ENCODE results near the gene CA10.

The CA10 gene

DNA sequence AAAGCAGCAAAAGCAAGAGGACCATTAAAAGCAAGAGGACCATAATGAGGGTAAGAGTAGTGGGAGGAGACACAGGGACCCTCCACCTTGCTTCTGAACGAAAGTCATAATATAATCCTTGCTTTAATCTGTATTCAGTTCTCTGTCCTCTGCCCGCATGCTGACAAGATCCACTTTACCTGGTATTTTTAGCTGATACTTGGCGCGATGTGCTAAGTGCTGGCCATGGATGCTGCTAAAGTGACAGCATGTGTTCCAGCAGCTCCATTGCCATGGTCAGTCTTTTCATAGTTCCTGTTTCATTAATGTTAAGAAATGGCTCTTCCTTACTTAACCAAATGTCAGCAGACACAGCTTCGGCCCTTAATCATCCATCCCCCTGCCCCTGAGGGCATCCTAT, 86.8 kb downstream of the CA10 start:
- no peak for DNase-seq
- intact Hi-C loops (cut with DNase I), result no loop called here

DNA sequence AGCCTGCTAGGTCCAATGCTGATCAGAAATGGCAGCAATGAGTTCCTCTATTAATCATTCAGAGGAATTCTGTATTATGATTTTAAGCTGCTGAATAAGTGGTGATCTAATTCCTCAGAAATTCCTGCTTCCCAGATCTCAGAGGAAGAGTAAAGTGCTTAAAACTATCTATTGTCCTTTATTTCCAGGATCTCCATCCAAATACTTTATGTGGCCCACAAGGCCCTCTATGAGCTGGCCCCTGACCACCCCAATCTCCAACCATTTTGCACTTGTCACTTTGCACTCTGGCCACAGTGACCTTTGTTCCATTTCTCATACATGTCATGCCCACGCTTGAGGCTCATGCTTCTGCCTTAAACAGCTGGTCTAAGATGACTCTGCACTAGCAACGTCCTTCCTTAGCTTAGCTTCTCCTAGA, 93.7 kb downstream of the CA10 start:
- intact Hi-C loops (cut with DNase I), result no loop called here

DNA sequence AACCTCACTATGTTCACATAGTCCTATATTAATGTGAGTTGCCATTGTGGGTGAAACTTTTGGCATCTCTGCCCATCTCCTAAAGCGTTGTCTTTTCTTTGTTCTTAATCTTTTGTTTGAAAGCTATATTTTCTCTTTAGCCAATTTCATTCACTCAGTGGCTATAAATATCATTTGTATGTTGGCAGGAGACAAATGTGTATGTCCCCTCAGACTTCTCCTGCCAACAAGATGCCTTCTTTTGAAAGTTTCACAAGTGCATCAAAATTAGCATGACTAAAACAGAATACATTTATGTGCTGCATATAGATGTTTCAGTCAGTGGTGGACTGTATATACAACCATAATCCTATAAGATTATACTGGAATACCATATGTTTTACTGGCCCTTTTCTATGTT, 109.0 kb downstream of the CA10 start:
- DNase-seq, result no peak
- intact Hi-C loops (cut with DNase I), result no loop called here

More for the DNA sequence above, 93.7 kb downstream of the CA10 start:
- no peak for DNase-seq

DNA sequence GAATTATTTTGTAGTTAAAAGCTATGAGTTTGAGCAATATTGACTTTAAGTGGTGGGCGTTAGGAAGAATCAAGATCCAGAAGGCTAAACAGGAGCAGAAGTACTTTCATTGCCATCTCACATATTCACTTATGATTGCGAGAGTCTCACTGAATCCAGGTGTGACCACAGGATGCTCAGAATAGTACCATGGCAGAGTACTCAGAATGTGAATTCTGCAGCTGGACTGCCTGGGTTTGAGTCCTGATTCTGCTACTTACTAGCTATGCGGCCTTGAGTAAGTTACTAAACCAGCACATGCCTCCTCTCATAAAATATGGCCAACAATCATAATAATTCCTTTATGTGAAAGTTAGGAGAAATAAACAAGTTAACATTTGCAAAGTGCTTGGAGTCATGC, 109.5 kb downstream of the CA10 start:
- intact Hi-C loops (cut with DNase I), result no loop called here
- DNase-seq, result no peak

DNA sequence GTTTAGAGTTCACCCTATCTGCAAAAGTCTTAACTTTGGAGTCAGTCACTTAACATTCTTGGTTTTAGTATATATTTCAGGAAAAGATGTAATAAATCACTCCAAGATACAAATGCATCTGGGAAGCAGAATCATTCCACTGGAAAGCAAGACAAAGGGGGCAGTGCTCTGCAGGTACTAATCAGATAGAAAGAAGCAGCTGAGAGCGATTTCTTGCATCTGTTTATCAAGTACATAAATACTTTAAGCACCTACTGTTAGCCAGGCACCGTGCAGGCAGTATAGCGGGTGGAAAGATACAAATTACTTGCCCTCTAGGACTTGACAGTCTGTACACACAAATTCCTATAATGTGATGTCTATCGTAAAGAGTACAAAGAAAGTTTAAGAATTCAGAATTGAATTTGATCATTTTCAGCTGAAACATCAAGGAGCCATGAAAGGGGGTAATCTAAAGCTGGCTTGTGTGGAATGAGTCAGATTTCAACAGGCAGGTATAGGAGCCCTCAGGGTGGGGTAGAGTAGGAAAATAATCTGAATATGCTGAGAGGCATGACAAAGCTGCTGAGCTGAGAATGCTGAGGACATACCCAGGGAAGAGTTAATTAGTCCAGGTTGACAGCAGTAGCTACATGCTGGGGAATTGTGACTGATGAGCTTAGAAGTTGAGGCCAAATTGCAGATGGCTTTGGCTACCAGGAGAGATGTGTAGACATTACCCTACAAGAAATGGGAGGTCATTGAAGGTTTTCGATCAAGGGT, 110.2 kb downstream of the CA10 start:
- intact Hi-C loops (cut with DNase I), result no loop called here

DNA sequence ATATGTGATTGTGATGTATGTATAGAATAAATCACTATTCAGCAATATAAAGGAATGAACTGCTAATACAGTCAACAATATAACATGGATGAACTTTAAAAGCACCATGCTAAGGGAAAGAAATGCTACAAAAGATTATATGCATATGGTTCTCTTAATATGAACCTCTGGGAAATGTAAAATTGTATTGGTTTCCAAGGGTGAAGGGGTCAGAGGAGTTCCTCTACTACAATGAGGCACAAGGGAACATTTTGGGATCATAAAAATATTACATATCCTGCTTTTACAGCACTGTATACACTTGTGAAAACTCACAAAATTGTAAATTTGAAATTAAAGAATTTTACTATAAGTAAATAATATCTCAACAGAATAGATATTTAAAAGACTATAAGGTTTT, 111.4 kb downstream of the CA10 start:
- intact Hi-C loops (cut with DNase I), result no loop called here
- no peak for DNase-seq

More for the DNA sequence above, 110.2 kb downstream of the CA10 start:
- DNase-seq, result no peak

DNA sequence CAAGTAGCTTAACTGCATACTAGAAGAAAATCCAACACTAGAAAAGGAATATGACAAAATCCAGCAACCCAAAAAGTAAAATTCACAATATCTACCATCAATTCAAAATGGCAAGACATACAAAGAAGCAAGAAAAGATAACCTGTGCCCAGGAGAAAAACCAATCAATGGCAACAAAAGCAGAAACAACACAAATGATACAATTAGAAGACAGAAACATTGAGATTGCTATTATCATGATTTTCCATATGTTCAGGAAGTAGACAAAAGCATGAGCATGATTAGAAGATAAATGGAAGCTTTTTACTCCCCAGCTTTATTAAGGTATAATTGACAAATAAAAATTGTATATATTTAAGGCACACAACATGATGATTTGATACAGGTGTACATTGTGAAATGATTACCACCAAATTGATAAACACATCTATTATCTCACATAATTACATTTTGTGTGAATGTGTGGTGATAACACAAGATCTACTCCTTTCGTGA, 117.3 kb downstream of the CA10 start:
- no peak for DNase-seq
- intact Hi-C loops (cut with DNase I), result no loop called here

DNA sequence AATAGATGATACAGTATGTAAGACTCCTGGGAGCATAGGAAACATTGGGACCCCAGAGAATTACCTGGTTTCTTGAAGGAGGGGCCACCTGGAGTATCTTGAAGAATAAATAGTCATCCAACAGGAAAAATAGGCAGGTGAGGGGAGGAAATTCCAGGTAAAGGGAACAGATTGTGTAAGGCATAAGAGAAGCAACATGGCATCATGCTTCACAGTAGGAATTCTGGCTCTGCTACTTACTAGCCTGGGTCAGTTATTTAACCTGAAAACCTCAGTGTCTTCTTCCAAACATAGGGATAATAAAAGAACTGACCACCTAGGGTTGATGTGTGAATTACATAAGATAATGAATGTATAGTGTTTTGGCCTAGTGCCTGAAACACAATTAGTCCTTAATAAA, 122.1 kb downstream of the CA10 start:
- no peak for DNase-seq
- intact Hi-C loops (cut with DNase I), result no loop called here

DNA sequence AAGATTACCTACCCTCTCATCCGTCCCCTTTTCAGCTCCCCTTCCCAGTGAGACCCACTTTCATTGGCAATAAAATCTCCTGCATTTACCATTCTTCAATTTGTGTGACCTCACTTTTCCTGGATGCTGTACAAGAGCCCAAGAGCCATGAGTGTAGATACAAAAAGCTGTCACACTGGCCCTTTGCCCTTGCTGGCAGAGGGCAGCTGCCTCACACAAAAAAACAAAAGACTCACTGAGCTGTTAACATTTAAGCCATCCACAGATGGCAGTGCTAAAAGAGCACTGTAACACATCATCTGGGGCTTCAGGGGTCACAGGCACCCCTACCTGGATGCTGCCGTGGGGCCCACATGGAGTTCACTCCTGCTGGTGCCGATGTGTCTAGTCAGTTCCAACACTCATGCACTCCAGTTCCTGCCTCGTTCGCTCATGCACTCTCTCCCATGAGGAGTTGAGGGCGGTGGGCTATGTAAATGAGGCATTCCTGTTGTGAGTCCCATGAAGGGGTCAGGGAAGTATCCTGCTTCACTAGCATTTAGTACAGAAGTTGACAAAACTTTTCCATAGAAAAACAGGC, 123.1 kb downstream of the CA10 start:
- intact Hi-C loops (cut with DNase I), result no loop called here
- peak in 36 of 42 donors; percentile 2 to 69 (median 36) for DNase-seq

DNA sequence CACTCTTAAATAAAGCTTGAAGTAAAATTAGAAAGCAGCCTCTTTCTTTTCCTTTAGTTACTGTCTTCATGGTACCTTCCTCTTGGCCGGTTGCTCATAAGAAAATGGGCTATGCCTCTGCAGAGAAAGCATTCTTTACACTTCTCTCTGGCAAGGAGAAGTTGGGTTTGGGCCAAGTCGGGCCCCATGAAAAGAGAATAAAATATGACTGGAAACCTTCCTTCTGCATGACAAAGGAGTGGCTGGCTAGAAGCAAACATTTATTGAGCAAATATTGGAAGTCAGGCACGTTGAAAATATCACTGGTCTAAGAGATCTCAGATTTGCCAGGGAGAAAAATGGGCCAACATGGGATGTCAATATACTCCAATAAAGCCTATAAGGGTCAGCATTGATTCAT, 126.1 kb downstream of the CA10 start:
- no peak for DNase-seq
- intact Hi-C loops (cut with DNase I), result no loop called here

DNA sequence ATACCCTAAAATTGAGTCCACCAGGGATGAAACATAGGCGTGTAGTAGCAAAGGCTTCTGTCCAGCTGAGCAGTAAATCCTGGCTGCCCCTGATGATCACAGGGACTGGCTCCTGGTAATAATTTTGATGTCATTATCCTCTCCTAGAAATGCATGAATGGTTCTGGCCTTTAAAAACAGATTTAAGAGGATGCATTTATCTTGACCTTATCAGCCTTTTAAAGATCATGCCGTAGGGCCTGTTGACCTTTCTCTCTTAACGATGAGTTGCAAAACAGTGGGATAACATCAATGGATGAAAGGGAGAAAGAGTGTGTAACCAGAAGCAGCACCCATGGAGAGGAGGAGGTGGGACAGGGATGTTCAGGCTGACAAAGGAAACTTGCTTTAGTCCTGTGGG, 128.5 kb downstream of the CA10 start:
- intact Hi-C loops (cut with DNase I), result no loop called here
- DNase-seq, result no peak

DNA sequence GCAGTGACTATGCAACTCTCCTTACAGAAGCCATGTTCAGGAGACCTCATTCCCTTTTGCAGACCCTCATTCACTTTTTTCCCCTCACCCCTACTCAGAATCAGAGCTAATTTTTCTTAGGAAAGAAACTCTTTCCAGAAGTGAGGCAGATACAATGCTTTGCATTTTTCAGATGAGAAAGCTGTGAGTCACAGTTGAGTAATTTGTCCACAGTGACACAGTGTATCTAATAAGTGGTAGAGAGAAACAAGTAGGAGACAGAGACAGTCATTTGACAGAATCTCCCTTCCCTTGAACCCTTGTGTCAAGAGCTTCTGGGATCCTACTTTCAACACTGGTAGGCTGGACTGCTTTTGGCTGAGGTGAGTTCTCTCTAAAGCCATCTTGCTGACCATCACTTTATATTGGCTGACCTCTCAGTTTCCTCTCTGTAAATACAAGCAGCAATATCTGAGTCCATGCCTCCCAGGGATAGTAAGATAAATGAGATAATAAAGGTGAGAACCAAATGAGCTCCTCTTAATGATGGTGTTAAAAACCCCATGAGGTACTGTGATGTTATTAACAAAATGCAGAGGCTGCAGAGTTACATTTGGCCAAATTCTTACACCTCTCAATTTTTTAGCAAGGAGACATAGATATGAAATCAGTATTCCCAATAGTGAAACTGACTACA, 130.8 kb downstream of the CA10 start:
- intact Hi-C loops (cut with DNase I), result no loop called here
- DNase-seq, result no peak

DNA sequence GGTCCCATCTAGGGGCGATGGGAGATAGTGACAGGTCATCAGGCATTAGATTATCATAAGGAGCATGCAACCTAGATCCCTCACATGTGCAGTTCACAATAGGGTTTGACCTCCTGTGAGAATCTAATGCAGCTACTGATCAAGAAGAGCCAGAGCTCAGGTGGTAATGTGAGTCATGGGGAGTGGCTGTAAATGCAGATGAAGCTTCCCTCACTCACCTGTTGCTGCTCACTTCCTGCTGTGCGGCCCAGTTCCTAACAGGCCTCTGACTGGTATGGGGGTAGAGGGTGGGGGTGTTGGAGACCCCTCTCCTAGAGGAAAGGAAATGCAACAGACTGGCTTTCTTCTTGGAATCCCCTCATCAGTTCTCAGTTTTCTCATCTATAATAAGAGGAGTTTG, 131.4 kb downstream of the CA10 start:
- intact Hi-C loops (cut with DNase I), result no loop called here
- DNase-seq, result no peak

DNA sequence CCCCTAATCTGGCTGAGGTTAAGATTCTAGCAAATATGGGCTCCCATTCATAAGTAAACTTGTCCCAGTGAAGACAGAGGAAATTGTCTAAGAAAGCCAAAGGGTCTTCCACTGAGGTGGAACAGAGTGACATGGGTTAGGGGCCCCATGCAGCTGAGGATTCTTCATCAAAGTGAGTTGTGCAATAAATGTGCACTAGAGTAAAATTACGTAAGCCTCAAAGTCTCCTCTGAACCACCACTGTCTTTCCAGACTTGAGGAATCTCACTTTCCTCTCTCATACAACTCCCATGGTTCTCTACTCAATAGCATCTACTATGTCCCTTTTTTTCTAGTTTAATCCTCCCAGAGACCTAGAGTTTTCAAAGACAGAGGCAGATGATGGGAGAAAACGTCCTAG, 132.4 kb downstream of the CA10 start:
- intact Hi-C loops (cut with DNase I), result no loop called here
- no peak for DNase-seq

DNA sequence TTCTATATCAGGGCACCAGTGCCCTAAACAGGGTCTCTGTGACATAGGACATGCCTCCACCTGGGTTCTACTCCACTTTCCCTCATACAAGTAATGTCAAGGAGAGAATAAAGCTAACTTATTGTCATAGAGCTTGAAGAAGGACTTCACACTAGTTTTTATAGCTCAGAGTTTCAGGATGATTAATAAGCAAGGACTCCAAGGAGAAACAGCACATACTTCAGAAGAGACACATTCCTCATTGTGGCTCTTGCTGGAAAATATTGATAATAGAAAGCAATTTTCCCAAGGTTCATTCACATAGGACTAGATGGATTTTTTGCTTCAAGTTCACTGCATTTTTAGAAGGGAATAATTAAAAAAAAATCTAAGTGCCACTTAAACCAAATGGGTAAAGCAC, 133.3 kb downstream of the CA10 start:
- intact Hi-C loops (cut with DNase I), result no loop called here
- no peak for DNase-seq

DNA sequence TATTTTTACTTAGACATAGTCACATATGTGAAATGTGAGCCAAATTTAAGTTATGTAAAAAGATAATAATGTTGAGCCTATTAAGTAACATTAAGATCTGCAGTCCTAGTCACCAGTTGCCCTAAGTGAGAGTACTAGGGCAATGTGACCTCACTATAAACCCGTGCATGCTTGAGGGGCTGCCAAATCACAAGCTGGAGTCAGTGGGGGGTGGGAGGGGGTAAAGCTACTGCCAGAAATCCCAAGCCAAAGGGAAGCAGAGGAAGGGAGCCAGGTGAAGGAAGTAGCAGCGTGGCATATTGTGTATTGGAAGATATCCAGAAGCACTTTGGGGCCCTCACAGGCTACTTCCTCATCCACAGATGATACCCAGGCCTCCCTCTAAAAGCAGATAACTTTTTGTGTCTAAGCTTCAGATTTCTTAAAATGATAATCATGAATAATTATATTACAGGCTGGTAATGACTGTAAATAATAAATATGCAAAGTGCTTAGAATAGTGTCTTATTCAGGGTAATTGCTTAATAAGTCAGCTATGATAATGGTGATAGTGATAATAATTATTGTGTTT, 134.1 kb downstream of the CA10 start:
- DNase-seq, result no peak
- intact Hi-C loops (cut with DNase I), result no loop called here

DNA sequence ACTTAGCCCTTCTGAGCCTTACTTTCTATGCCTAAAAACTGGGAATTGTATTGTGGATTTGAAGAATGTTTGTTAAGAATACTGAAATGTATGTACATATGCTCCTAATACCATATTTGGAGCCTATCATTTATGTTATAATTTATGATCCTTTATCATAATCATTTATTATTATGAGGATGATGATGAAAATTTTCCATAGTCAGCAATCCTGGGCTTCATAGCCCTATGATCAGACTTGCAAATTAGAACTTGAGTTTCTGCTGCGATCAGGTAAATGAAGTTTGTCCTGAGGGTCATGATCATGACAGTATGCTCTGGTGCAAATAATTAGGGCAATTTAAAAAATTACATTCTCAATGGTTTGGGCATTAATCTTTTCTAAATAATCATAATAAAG, 147.4 kb downstream of the CA10 start:
- intact Hi-C loops (cut with DNase I), result no loop called here

DNA sequence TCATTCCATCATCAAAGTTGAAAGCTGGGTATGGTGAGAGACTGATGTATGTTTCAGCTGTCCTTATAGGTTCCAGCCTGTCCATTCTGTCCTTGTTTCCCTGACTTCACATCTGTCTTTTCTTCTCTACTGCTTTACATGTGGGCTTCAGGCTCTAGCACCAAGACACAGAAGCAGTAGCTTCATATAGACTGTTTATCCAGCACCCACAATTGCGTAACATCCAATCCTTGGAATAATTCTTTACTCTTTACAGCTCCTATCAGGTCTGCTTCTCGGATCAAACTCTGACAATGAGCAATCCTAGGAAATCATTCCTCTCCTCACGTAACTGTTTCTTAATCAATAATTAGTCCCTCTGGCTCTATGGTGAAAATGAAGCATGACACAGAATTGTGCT, 158.9 kb downstream of the CA10 start:
- DNase-seq, result no peak
- intact Hi-C loops (cut with DNase I), result no loop called here

More for the DNA sequence above, 147.4 kb downstream of the CA10 start:
- DNase-seq, result no peak

DNA sequence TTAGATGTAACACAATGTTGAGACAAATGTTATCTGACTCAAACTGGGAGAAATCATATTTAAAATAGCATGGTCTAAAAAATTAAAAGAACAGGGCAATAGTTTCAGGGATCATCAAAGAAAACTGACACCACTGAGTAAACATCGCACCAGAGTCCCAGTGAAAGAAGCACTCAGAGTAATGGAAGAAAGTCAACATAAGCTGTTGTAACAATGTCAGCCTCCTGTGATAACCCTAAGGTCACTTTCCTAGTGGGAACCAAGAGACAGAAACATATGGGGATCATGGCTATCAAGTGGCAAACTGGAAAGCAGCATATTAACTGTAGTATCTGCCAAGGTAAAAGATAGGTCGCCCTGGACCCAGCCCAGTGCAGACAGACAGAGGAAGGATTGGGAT, 160.8 kb downstream of the CA10 start:
- intact Hi-C loops (cut with DNase I), result no loop called here
- no peak for DNase-seq

DNA sequence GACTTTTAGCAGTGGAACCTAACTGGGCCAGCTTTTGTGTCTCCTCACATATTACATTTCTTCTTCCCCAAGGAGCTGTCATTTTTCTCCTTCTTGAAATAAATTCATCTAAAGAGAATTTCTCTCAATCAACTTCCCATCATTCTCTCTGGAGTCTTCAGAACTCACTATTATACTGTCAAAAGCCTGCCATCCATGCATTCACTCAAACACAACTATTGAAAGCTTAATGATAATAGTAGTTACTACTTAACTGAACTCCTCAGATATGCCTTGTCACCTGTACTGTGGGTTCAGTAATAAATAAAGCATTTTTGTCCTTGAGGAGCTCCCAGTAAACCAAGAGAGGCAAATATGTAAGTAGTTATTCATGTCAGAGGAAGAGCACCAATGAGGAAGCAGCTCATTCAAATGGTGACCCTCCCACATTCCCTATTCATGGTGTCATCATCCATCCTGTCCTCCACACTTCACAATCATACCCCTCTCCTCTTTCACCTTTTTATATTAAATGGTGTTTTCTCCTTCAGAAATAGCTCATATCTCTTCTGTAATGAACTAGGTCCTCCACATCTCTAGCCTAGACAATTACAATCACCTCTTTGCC, 162.6 kb downstream of the CA10 start:
- intact Hi-C loops (cut with DNase I), result no loop called here
- no peak for DNase-seq
